Cardiac fibroblast (primary cell): ENCODE data around the gene KDM3B.

Experiments used
- DNase-seq, 2 donors: peaks; one replicate each; pipeline versions ENCODE4 v3.0.0 to v3.0.0-alpha.2; 2010; ENCODE audit warnings: low read depth in 2 of 2
- H3K4me3 ChIP-seq, 2 donors: replicated peaks in 1 of 2; 1 replicate in 1 of 2; 2 replicates in 1 of 2; pipeline ENCODE4 v1.5.1; 2011; ENCODE audit warnings: low read depth in 2 of 2, low read length in 2 of 2, mild to moderate bottlenecking in 2 of 2, moderate library complexity in 1 of 2
- CTCF ChIP-seq: IDR thresholded peaks from one replicate; pipeline ENCODE4 v1.5.1; 2011; ENCODE audit warnings: low read depth, mild to moderate bottlenecking, low read length, inconsistent platforms

KDM3B gene

GRCh38 chr5:138359621-138360020 lies 7.1 kb downstream of the KDM3B start:
- no peak overlapping the region for H3K4me3 ChIP-seq
- DNase-seq = no peak
- no peak for TF ChIP-seq CTCF

- TF ChIP-seq CTCF = no peak
- no peak for DNase-seq
- H3K4me3 ChIP-seq = no peak overlapping the region
Observed at GRCh38 chr5:138360941-138361452, 8.5 kb downstream of the KDM3B start.

GRCh38 chr5:138364576-138364975 lies 12.1 kb downstream of the KDM3B start:
- no peak for TF ChIP-seq CTCF
- H3K4me3 ChIP-seq = no peak overlapping the region
- DNase-seq = no peak

GRCh38 chr5:138366632-138367382 lies 14.3 kb downstream of the KDM3B start:
- DNase-seq = no peak
- TF ChIP-seq CTCF = no peak
- H3K4me3 ChIP-seq = no peak overlapping the region

- no peak for TF ChIP-seq CTCF
- no peak overlapping the region for H3K4me3 ChIP-seq
- DNase-seq = peak in 1 of 2 donors; percentile 28
Observed at GRCh38 chr5:138369261-138369660, 16.8 kb downstream of the KDM3B start.

GRCh38 chr5:138369706-138370105 lies 17.2 kb downstream of the KDM3B start:
- DNase-seq = peak in 1 of 2 donors; percentile 33
- no peak overlapping the region for H3K4me3 ChIP-seq
- TF ChIP-seq CTCF = no peak

- no peak for TF ChIP-seq CTCF
- DNase-seq = peak; percentile 15 to 38
- no peak overlapping the region for H3K4me3 ChIP-seq
Observed at GRCh38 chr5:138370537-138370936, 18.1 kb downstream of the KDM3B start.
